ENCODE measurements around the gene MAP1S. TPM values are rescaled to one million over a fixed set of nuclear protein-coding genes. Genes with fewer than 3 reads are reported as not detected.

The MAP1S gene
- total and polyA plus RNA-seq, 11 donors: 17.1 to 47.9 (median 22.7) TPM

- peaks cover 0 to 28% (median 19%) of the 10 kb centered on the region in 9 donors for H3K36me3 ChIP-seq
- peak overlapping the region in 7 of 12 donors; percentile 41 to 80 (median 73) for H3K27ac ChIP-seq
- DNase-seq (no peak), ATAC-seq (no peak)
- H3K4me3 ChIP-seq: peak overlapping the region; percentile 9 to 99 (median 94)
- H3K9me3 ChIP-seq: no peaks in the 10 kb centered on the region
- TF ChIP-seq POLR2A (IDR thresholded peaks at IDR 0.05): no peak
- no peak for TF ChIP-seq CTCF (IDR thresholded peaks at IDR 0.05)
- peaks cover 0 to 57% (median 43%) of the 10 kb centered on the region in 12 donors for H3K4me1 ChIP-seq
- intact Hi-C loops (cut with DNase I): no loop called here
- H3K27me3 ChIP-seq: no peaks in the 10 kb centered on the region
- 22 to 27% (median 24%) methylated on average over 7 of the region's 7 CpGs for WGBS, 4 donors
Measured at GRCh38 chr19:17720440-17720839, 1.2 kb downstream of the MAP1S start.

- Histone ChIP-seq H3K9me3 (no peaks in the 10 kb centered on the region), H3K4me3 (peak overlapping the region in 11 of 12 donors; percentile 9 to 99 (median 94)), H3K4me1 (peaks cover 0 to 57% (median 43%) of the 10 kb centered on the region in 12 donors), H3K27me3 (no peaks in the 10 kb centered on the region), H3K27ac (peak overlapping the region in 8 of 12 donors; percentile 24 to 80 (median 55)), H3K36me3 (peaks cover 0 to 35% (median 26%) of the 10 kb centered on the region in 9 donors)
- no peak for ATAC-seq
- WGBS, 4 donors: 45 to 72% (median 69%) methylated on average over 12 of the region's 12 CpGs
- DNase-seq: no peak
- intact Hi-C loops (cut with DNase I): no loop called here
- TF ChIP-seq POLR2A (IDR thresholded peaks at IDR 0.05) (no peak), CTCF (IDR thresholded peaks at IDR 0.05) (no peak)
Measured at GRCh38 chr19:17721111-17721628, 1.9 kb downstream of the MAP1S start.

- Histone ChIP-seq H3K9me3 (no peaks in the 10 kb centered on the region), H3K4me3 (peak overlapping the region in 8 of 12 donors; percentile 8 to 99 (median 26)), H3K27ac (peak overlapping the region in 10 of 12 donors; percentile 25 to 80 (median 40)), H3K36me3 (peaks cover 0 to 41% (median 33%) of the 10 kb centered on the region in 9 donors), H3K27me3 (no peaks in the 10 kb centered on the region), H3K4me1 (peaks cover 0 to 54% (median 43%) of the 10 kb centered on the region in 12 donors)
- no peak for TF ChIP-seq CTCF (IDR thresholded peaks at IDR 0.05)
- TF ChIP-seq POLR2A (IDR thresholded peaks at IDR 0.05): no peak
- peak; percentile 49 to 77 (median 72) for ATAC-seq
- peak; percentile 48 to 79 (median 64) for DNase-seq
- WGBS, 4 donors: 34 to 55% (median 49%) methylated on average over 8 of the region's 8 CpGs
- intact Hi-C loops (cut with DNase I): no loop called here
Measured at GRCh38 chr19:17721821-17722220, 2.5 kb downstream of the MAP1S start.

GRCh38 chr19:17722655-17723240 lies 3.5 kb downstream of the MAP1S start:
- intact Hi-C loops (cut with DNase I): no loop called here
- H3K36me3 ChIP-seq: peaks cover 0 to 51% (median 42%) of the 10 kb centered on the region in 9 donors
- ATAC-seq: no peak
- peak overlapping the region in 1 of 12 donors; percentile 69 for H3K27ac ChIP-seq
- TF ChIP-seq CTCF (IDR thresholded peaks at IDR 0.05): no peak
- TF ChIP-seq POLR2A (IDR thresholded peaks at IDR 0.05): no peak
- no peak overlapping the region for H3K4me3 ChIP-seq
- H3K4me1 ChIP-seq: peaks cover 0 to 46% (median 39%) of the 10 kb centered on the region in 12 donors
- no peaks in the 10 kb centered on the region for H3K9me3 ChIP-seq
- 53 to 70% (median 65%) methylated on average over 12 of the region's 12 CpGs for WGBS, 4 donors
- no peaks in the 10 kb centered on the region for H3K27me3 ChIP-seq
- DNase-seq: no peak

Data from heart left ventricle (tissue), 16 donors.